OCI-LY1 (cell line): ENCODE results near the gene SENP5.
"Not testable (repeated sequence)": the region's sequence is repeated elsewhere in the genome, so short reads cannot be mapped to it uniquely, and the experiment has no call there.

Source experiments
- H2AFZ ChIP-seq: fragments of 200-600 bp; sonication (generic), shearing (Covaris generic); 2 replicates; pipeline ENCODE4 v1.6.0; 2014; ENCODE audit warnings: antibody characterized with exemption, mild to moderate bottlenecking, low read length
- H3F3A ChIP-seq: fragments of 200-600 bp; sonication (generic), shearing (Covaris generic); 2 replicates; pipeline ENCODE4 v1.6.0; 2014; ENCODE audit warnings: mild to moderate bottlenecking, antibody characterized with exemption, low read length, moderate library complexity; ENCODE audit not compliant: insufficient read depth
- H3K27ac ChIP-seq: fragments of 200-600 bp; sonication (generic); 2 replicates; pipeline ENCODE4 v1.5.1; 2014; ENCODE audit warnings: low read length, mixed run types, mild to moderate bottlenecking, low read depth; ENCODE audit not compliant: poor library complexity, severe bottlenecking
- H3K27me3 ChIP-seq: fragments of 200-600 bp; sonication (generic); 2 replicates; pipeline ENCODE4 v1.6.0; 2014; ENCODE audit warnings: antibody characterized with exemption, mild to moderate bottlenecking, low read length, moderate library complexity; ENCODE audit not compliant: insufficient read depth
- H3K36me3 ChIP-seq: fragments of 200-600 bp; sonication (generic); 2 replicates; pipeline ENCODE4 v1.6.1; 2014; ENCODE audit warnings: mild to moderate bottlenecking, antibody characterized with exemption, low read length, moderate library complexity, mixed read lengths; ENCODE audit not compliant: insufficient read depth
- H3K4me1 ChIP-seq: fragments of 200-600 bp; sonication (generic); 2 replicates; pipeline ENCODE4 v1.5.1; 2014; ENCODE audit warnings: mild to moderate bottlenecking, low read length, moderate library complexity; ENCODE audit not compliant: insufficient read depth, severe bottlenecking
- H3K4me2 ChIP-seq: fragments of 200-600 bp; sonication (generic), shearing (Covaris generic); 2 replicates; pipeline ENCODE4 v1.6.1; 2014; ENCODE audit warnings: low read length
- H3K4me3 ChIP-seq: fragments of 200-600 bp; sonication (generic); 2 replicates; pipeline ENCODE4 v1.5.1; 2014; ENCODE audit warnings: low read length, low read depth, mild to moderate bottlenecking, mixed read lengths; ENCODE audit not compliant: poor library complexity, severe bottlenecking
- H3K79me2 ChIP-seq: fragments of 200-600 bp; shearing (Covaris generic); 2 replicates; pipeline ENCODE4 v1.6.1; 2016; ENCODE audit warnings: mixed run types, low read length, mixed read lengths; ENCODE audit not compliant: insufficient read depth
- H3K9ac ChIP-seq: fragments of 200-600 bp; sonication (generic), shearing (Covaris generic); 2 replicates; pipeline ENCODE4 v1.6.1; 2014; ENCODE audit warnings: mild to moderate bottlenecking, low read length, mixed read lengths
- H3K9me2 ChIP-seq: fragments of 200-600 bp; sonication (generic), shearing (Covaris generic); 2 replicates; pipeline ENCODE4 v1.6.1; 2014; ENCODE audit warnings: low read depth, mild to moderate bottlenecking, low read length, mixed read lengths
- H3K9me3 ChIP-seq: fragments of 200-600 bp; shearing (Covaris generic); 2 replicates; pipeline ENCODE4 v1.6.1; 2014; ENCODE audit warnings: low read length, mixed read lengths
- H4K20me1 ChIP-seq: fragments of 200-600 bp; sonication (generic), shearing (Covaris generic); 2 replicates; pipeline ENCODE4 v1.6.0; 2016; ENCODE audit warnings: mild to moderate bottlenecking, low read length; ENCODE audit not compliant: insufficient read depth
- CTCF ChIP-seq: fragments of 200-600 bp; sonication (generic), shearing (Covaris generic); IDR thresholded peaks from 2 replicates; pipeline ENCODE4 v1.5.1; 2017; ENCODE audit warnings: mild to moderate bottlenecking, antibody characterized with exemption, low read length, moderate library complexity, mixed read lengths
- EZH2 ChIP-seq: fragments of 200-600 bp; sonication (generic), shearing (Covaris generic); IDR thresholded peaks from 2 replicates; pipeline ENCODE4 v1.8.0; 2017; ENCODE audit warnings: borderline replicate concordance, mixed run types, mild to moderate bottlenecking, antibody characterized with exemption, low read length, moderate library complexity, mixed read lengths

SENP5 gene

GRCh38 chr3:196872316-196872715, 4.6 kb downstream of the SENP5 start:
- no peak overlapping the region for H3K27ac ChIP-seq
- H3K9ac ChIP-seq = no peak overlapping the region
- H3K36me3 ChIP-seq = peaks cover 15% of the 10 kb centered on the region; the same call in 1 of the 2 replicates
- no peak overlapping the region for H3K4me2 ChIP-seq
- no peak for TF ChIP-seq CTCF
- TF ChIP-seq EZH2 = no peak
- H3K4me1 ChIP-seq = peaks cover 19% of the 10 kb centered on the region
- no peak overlapping the region for H2AFZ ChIP-seq
- no peaks in the 10 kb centered on the region for H3F3A ChIP-seq
- H4K20me1 ChIP-seq = no peaks in the 10 kb centered on the region
- H3K79me2 ChIP-seq = peaks cover 88% of the 10 kb centered on the region
- no peaks in the 10 kb centered on the region for H3K9me2 ChIP-seq
- H3K27me3 ChIP-seq = no peaks in the 10 kb centered on the region
- no peak overlapping the region for H3K4me3 ChIP-seq
- H3K9me3 ChIP-seq = no peaks in the 10 kb centered on the region

DNA sequence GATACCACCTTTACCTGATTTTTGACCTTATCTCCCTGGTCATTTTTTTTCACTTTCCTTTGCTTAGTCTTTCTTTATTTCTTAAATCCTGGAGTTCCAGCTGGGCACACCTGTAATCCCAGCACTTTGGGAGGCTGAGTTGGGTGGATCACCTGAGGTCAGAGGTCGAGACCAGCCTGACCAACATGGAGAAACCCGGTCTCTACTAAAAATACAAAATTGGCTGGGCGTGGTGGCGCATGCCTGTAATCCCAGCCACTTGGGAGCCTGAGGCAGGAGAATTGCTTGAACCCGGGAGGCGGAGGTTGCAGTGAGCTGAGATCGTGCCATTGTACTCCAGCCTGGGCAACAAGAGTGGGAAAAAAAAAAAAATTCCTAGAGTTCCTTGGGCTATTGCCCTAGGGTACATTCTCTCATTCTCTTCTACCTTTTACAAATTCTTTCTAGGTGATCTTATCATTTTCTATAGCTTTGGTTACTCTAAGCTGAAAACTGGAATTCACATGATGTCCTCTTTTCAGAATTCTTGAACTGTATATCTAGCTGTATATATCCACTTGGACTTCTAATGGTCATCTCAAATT, 6.9 kb downstream of the SENP5 start:
- H4K20me1 ChIP-seq, H3K9me2 ChIP-seq, H3K4me3 ChIP-seq, H3K27ac ChIP-seq, H3K9me3 ChIP-seq, H3K9ac ChIP-seq, H3F3A ChIP-seq, H3K4me2 ChIP-seq, H3K27me3 ChIP-seq, H2AFZ ChIP-seq: not testable (repeated sequence)
- H3K79me2 ChIP-seq = peaks cover 98% of the 10 kb centered on the region
- peaks cover 15% of the 10 kb centered on the region; the same call in 1 of the 2 replicates for H3K36me3 ChIP-seq
- peaks cover 16% of the 10 kb centered on the region for H3K4me1 ChIP-seq

GRCh38 chr3:196875258-196875657, 7.5 kb downstream of the SENP5 start:
- no peaks in the 10 kb centered on the region for H3K9me3 ChIP-seq
- H3K79me2 ChIP-seq = peaks cover 98% of the 10 kb centered on the region
- no peak overlapping the region for H3K9ac ChIP-seq
- H3K4me3 ChIP-seq = no peak overlapping the region
- no peak overlapping the region for H3K27ac ChIP-seq
- no peak overlapping the region for H2AFZ ChIP-seq
- no peak overlapping the region for H3K4me2 ChIP-seq
- peaks cover 12% of the 10 kb centered on the region for H3K4me1 ChIP-seq
- no peaks in the 10 kb centered on the region for H3F3A ChIP-seq
- H3K36me3 ChIP-seq = peaks cover 12% of the 10 kb centered on the region; the same call in 1 of the 2 replicates
- H3K9me2 ChIP-seq = no peaks in the 10 kb centered on the region
- TF ChIP-seq CTCF (no peak), EZH2 (no peak)
- no peaks in the 10 kb centered on the region for H4K20me1 ChIP-seq
- H3K27me3 ChIP-seq = no peaks in the 10 kb centered on the region

- Histone ChIP-seq H2AFZ (no peak overlapping the region), H3K4me2 (no peak overlapping the region), H3K27me3 (no peaks in the 10 kb centered on the region), H3K36me3 (peaks cover 44% of the 10 kb centered on the region), H3K4me1 (peaks cover 6% of the 10 kb centered on the region), H3K79me2 (peaks cover 64% of the 10 kb centered on the region), H3K27ac (no peak overlapping the region), H3K9ac (no peak overlapping the region), H3K4me3 (no peak overlapping the region), H3F3A (no peaks in the 10 kb centered on the region), H3K9me3 (no peaks in the 10 kb centered on the region), H4K20me1 (no peaks in the 10 kb centered on the region), H3K9me2 (no peaks in the 10 kb centered on the region)
- TF ChIP-seq EZH2 = no peak
- no peak for TF ChIP-seq CTCF
These were observed 15.6 kb downstream of the SENP5 start for GRCh38 chr3:196883361-196883760.
